ENCODE data around the gene RNF220.

Gene RNF220

DNA sequence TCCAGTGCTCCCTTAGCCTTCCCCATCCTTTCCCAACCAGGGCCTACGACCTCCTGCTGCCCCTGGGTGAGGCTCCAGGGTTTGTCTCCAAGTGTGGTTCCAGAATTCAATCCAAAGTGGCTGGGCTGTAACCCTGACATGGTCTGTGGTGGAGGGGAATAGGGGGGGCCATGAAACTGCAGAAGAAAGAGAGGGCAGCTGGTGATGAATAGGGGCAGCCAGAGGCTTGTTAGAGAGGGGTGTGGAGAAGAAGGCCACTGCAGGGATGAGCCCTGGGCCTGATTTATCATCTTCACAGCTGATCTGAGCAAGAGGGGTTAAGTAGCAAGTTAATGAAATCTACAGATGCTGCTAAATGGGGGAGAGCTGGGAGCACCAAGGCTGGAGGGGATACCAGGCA lies 37.1 kb upstream of the RNF220 start:
- TF ChIP-seq, protein P1, sequence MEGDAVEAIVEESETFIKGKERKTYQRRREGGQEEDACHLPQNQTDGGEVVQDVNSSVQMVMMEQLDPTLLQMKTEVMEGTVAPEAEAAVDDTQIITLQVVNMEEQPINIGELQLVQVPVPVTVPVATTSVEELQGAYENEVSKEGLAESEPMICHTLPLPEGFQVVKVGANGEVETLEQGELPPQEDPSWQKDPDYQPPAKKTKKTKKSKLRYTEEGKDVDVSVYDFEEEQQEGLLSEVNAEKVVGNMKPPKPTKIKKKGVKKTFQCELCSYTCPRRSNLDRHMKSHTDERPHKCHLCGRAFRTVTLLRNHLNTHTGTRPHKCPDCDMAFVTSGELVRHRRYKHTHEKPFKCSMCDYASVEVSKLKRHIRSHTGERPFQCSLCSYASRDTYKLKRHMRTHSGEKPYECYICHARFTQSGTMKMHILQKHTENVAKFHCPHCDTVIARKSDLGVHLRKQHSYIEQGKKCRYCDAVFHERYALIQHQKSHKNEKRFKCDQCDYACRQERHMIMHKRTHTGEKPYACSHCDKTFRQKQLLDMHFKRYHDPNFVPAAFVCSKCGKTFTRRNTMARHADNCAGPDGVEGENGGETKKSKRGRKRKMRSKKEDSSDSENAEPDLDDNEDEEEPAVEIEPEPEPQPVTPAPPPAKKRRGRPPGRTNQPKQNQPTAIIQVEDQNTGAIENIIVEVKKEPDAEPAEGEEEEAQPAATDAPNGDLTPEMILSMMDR (IDR thresholded peaks at IDR 0.05) = no peak
- no peak for DNase-seq (ENCODE audit: low spot score)
- H3K27ac ChIP-seq = no peak overlapping the region

DNA sequence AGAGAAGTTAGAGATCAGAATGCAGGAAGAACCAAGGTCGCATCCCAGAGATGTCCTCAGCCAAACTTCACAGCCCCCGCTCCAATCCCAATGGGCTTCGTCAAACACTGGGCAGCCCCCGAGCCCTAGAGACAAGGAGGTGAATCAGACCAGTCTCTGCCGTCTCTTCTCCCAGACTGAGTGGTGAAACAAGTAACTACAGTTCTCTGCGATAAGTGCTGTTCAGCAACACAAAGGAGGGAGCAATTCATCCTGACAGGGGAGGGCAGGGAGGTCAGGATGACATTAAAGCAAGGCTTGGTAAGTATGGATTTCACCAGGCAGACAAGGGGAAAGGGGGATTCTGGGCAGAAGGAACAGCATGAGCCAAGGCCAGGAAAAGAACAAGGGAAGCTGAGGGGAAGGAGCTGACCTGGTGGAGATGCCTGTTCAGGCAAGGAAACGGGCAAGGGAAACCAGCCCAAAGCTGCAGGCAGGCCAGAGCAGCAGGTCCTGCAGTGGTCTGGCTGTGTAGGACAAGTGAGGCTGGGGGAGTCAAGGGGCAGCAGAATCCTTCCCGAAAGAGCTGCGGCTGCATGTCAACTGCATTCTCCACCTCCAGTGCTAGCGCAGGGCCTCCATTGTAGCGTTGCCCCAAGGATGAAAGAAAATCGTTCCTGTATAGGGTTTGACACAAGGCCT lies 36.4 kb upstream of the RNF220 start:
- Histone ChIP-seq H3K4me3 (no peak overlapping the region), H3K27ac (no peak overlapping the region)
- no peak for DNase-seq (ENCODE audit: low spot score)
- TF ChIP-seq, protein P1 (IDR thresholded peaks at IDR 0.05) = no peak

More for the DNA sequence above, 37.1 kb upstream of the RNF220 start:
- H3K4me3 ChIP-seq = no peak overlapping the region

DNA sequence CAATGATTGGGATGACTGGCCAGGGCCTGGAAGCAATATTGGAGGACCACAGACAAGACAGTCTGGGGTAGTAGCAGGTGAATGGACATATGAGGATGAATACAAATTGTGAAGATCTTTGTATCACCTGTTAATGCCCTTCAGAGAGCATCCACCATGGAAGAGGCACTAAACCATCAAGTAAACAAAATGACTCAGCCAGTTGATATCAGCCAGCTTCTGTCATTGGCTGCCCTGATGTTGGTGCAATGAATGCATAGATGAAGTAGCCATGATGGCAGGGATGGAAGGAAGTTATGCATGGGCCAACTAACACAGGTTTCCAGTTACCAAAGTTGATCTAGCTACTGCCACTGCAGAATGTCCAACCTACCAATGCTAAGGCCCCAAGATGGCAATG lies 33.8 kb upstream of the RNF220 start:
- TF ChIP-seq, protein P1 (IDR thresholded peaks at IDR 0.05) = no peak
- DNase-seq (ENCODE audit: low spot score) = no peak
- Histone ChIP-seq H3K27ac (no peak overlapping the region), H3K4me3 (no peak overlapping the region)

DNA sequence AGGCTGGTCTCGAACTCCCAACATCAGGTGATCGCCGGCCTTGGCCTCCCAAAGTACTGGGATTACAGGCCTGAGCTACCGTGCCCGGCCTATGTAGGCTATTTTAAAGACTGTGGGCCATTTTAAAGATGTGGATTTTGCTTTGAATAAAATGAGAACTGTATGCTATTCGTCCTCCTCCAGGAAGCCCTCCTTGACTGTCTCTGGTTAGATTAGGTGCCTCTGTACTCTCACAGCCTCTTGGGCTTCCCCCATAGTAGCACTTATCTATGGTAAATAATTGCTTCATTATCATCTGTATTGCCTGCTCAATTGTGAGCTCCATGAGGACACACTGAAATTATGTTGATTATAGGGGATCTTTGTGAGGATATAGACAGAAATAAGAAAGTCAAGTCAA lies 29.5 kb upstream of the RNF220 start:
- H3K27ac ChIP-seq = no peak overlapping the region
- no peak for DNase-seq (ENCODE audit: low spot score)
- TF ChIP-seq, protein P1 (IDR thresholded peaks at IDR 0.05) = no peak
- no peak overlapping the region for H3K4me3 ChIP-seq

DNA sequence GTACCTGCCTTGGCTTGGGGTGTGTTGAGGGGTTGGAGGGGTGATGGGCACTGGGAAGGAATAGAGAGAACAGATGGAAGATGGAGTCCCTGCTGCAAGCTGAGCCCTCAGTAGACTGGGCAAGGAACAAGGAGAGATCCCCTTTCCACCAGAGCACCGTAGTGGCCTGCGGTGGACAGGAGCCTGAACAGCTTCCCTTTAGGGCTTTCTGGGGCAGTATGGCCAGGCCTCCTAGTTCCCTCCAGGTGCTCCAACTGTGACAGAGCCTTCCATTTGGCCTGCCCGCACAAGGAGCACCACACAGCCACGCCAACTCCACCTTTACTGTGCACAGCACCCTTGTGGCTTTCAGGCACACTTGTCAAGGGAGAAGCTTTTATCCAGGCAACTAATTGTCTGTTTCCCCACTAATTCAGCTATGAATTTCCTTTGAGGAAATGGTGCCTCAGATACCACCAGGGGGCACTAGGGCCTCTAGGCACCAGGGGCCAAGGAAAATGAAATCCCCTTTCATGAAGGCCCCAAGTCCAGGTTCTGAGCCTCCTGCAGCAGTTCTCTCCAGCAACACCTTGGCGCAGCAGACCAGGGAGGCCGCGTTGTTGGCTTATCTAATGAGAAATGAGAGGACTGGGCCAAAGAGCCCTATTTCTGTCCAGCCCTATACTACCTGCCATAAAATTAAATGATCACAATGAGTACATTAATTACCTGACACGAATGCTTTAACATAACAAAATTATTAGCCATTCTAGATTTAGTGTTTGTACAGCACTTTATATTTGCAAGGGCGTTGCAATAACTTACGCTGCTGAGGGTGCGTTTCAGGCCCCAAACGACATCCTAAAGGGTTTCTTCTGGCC lies 26.9 kb upstream of the RNF220 start:
- H3K27ac ChIP-seq = no peak overlapping the region
- no peak overlapping the region for H3K4me3 ChIP-seq
- no peak for DNase-seq (ENCODE audit: low spot score)
- TF ChIP-seq, protein P1 (IDR thresholded peaks at IDR 0.05) = no peak

DNA sequence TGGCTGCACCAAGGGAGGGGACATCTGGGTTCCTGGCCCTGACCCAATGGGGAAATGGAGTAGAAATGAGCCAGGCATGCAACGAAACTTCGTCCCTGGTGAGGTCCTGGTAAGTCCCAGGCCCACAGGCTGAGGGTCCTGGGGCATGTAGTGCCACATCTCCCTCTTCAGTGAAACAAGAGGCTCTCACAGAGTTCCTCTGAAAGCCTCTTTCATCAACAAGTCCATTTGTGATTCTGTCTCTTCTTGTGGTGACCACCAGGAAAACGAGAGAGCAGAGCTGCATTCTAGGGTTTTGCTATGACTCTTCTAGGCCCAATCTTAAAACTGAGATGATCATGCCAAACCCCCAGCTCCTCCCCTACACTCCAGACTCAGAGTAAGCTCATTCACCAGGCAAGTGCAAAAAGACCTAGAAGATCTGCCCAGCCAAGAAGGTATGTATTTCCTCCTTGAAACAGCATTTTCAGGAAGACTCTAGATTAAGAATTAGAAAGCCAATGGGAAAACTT lies 24.3 kb upstream of the RNF220 start:
- Histone ChIP-seq H3K4me3 (no peak overlapping the region), H3K27ac (no peak overlapping the region)
- TF ChIP-seq, protein P1 (IDR thresholded peaks at IDR 0.05) = no peak
- no peak for DNase-seq (ENCODE audit: low spot score)

All from coronary artery (tissue), 2 donors.